Measurements from ENCODE around the gene PRKCZ. TPM values are rescaled to one million over a fixed set of nuclear protein-coding genes. Genes with fewer than 3 reads are reported as not detected.

Gene PRKCZ
- polyA plus RNA-seq, 3 donors = 0.74 to 1.9 (median 1.4) TPM

GRCh38 chr1:2053784-2054376, 3.7 kb downstream of the PRKCZ start:
- peaks cover 0 to 6% (median 5%) of the 10 kb centered on the region in 7 donors for H3K9me3 Mint-ChIP-seq
- no peaks in the 10 kb centered on the region for H3K36me3 ChIP-seq (replicated peaks in 1 of 2; ENCODE audit: control insufficient read depth in 1 of 2, insufficient read depth in 2 of 2, low read length in 2 of 2)
- H3K4me1 ChIP-seq (ENCODE audit: control insufficient read depth in 1 of 2, insufficient read depth in 2 of 2, low read length in 2 of 2) = peaks cover 4 to 10% of the 10 kb centered on the region in 2 donors
- H3K9me3 ChIP-seq (replicated peaks in 1 of 2; ENCODE audit: control insufficient read depth in 1 of 2, insufficient read depth in 1 of 2, low read length in 2 of 2) = no peaks in the 10 kb centered on the region
- H3K27ac ChIP-seq (ENCODE audit: low read depth in 1 of 2, low read length in 2 of 2) = no peak overlapping the region
- H3K36me3 Mint-ChIP-seq = peaks cover 0 to 2% of the 10 kb centered on the region in 2 donors
- no peaks in the 10 kb centered on the region for H4K20me1 ChIP-seq (ENCODE audit: insufficient read depth, low read length)
- H3K27me3 Mint-ChIP-seq (ENCODE audit: low read depth in 3 of 3) = peaks cover 31 to 43% (median 35%) of the 10 kb centered on the region in 3 donors
- peaks cover 7 to 26% of the 10 kb centered on the region in 2 donors for H3K27me3 ChIP-seq (ENCODE audit: control insufficient read depth in 2 of 2, insufficient read depth in 2 of 2, low read length in 2 of 2)
- no peak overlapping the region for H3K4me3 Mint-ChIP-seq
- no peaks in the 10 kb centered on the region for H3K79me2 ChIP-seq (ENCODE audit: insufficient read depth, low read length)
- H3K27ac Mint-ChIP-seq = no peak overlapping the region
- H3K4me2 ChIP-seq (replicated peaks; ENCODE audit: extremely low read depth, low read length, poor library complexity, severe bottlenecking) = no peak overlapping the region
- no peak for TF ChIP-seq CTCF (IDR thresholded peaks at IDR 0.05)
- no peak for DNase-seq
- intact Hi-C loops (cut with micrococcal nuclease) = no loop called here
- H3K4me1 Mint-ChIP-seq = peaks cover 9% of the 10 kb centered on the region
- H2AFZ ChIP-seq (ENCODE audit: insufficient read depth, low read depth, low read length, poor library complexity, severe bottlenecking) = no peak overlapping the region
- H3K4me3 ChIP-seq (replicated peaks in 1 of 3; ENCODE audit: low read depth in 2 of 3, low read length in 3 of 3) = no peak overlapping the region
- no peak overlapping the region for H3K9ac ChIP-seq (ENCODE audit: insufficient read depth, low read length, poor library complexity, severe bottlenecking)
- 93% methylated on average over 8 of the region's 12 CpGs for WGBS (ENCODE audit: insufficient coverage)

- WGBS (ENCODE audit: insufficient coverage) = 97% methylated on average over 15 of the region's 22 CpGs
- Histone ChIP-seq H3K9me3 (replicated peaks in 1 of 2; ENCODE audit: control insufficient read depth in 1 of 2, insufficient read depth in 1 of 2, low read length in 2 of 2) (no peaks in the 10 kb centered on the region), H3K36me3 (replicated peaks in 1 of 2; ENCODE audit: control insufficient read depth in 1 of 2, insufficient read depth in 2 of 2, low read length in 2 of 2) (no peaks in the 10 kb centered on the region), H3K27me3 (ENCODE audit: control insufficient read depth in 2 of 2, insufficient read depth in 2 of 2, low read length in 2 of 2) (peaks cover 1 to 19% of the 10 kb centered on the region in 2 donors), H4K20me1 (ENCODE audit: insufficient read depth, low read length) (no peaks in the 10 kb centered on the region), H3K27ac (ENCODE audit: low read depth in 1 of 2, low read length in 2 of 2) (no peak overlapping the region), H3K79me2 (ENCODE audit: insufficient read depth, low read length) (no peaks in the 10 kb centered on the region), H3K4me1 (ENCODE audit: control insufficient read depth in 1 of 2, insufficient read depth in 2 of 2, low read length in 2 of 2) (peaks cover 3 to 6% of the 10 kb centered on the region in 2 donors), H2AFZ (ENCODE audit: insufficient read depth, low read depth, low read length, poor library complexity, severe bottlenecking) (no peak overlapping the region), H3K4me3 (replicated peaks in 1 of 3; ENCODE audit: low read depth in 2 of 3, low read length in 3 of 3) (no peak overlapping the region), H3K4me2 (replicated peaks; ENCODE audit: extremely low read depth, low read length, poor library complexity, severe bottlenecking) (no peak overlapping the region), H3K9ac (ENCODE audit: insufficient read depth, low read length, poor library complexity, severe bottlenecking) (no peak overlapping the region)
- no peak overlapping the region for H3K27ac Mint-ChIP-seq
- H3K4me1 Mint-ChIP-seq = peaks cover 3% of the 10 kb centered on the region
- no peak for DNase-seq
- peaks cover 24 to 36% (median 28%) of the 10 kb centered on the region in 3 donors for H3K27me3 Mint-ChIP-seq (ENCODE audit: low read depth in 3 of 3)
- TF ChIP-seq CTCF (IDR thresholded peaks at IDR 0.05) = no peak
- intact Hi-C loops (cut with micrococcal nuclease) = no loop called here
- peaks cover 0 to 2% (median 0%) of the 10 kb centered on the region in 7 donors for H3K9me3 Mint-ChIP-seq
- no peaks in the 10 kb centered on the region for H3K36me3 Mint-ChIP-seq
- H3K4me3 Mint-ChIP-seq = no peak overlapping the region
These were observed 4.3 kb downstream of the PRKCZ start for GRCh38 chr1:2054560-2054959.
